Panc1 (cell line): ENCODE data around the gene KIF1A. TPM values are rescaled to one million over a fixed set of nuclear protein-coding genes. Genes with fewer than 3 reads are reported as not detected.
A peak's percentile ranks its signal among the peaks of the same experiment; 100 is the strongest.
"Not testable (repeated sequence)": the region's sequence is repeated elsewhere in the genome, so short reads cannot be mapped to it uniquely, and the experiment has no call there.

ENCODE experiments used
- ATAC-seq: fragments of 200-7000 bp; cut with Tn5 transposase; 2 replicates; pipeline ENCODE4 v1.9.1; 2020; ENCODE audit warnings: mild to moderate bottlenecking, moderate library complexity
- BruUV-seq: library from RNA; stranded (reverse); fragments of 400-500 nt; replicated peaks from 2 replicates; lab custom pipeline; 2021; lab: Mats Ljungman, UMichigan
- CTCF ChIA-PET: fragments of 300-600 bp; sonication (Branson Sonifier 250); formaldehyde crosslinking; loops from one replicate; lab custom pipeline; 2022; ENCODE audit warnings: antibody characterized with exemption; lab: Charles Lee
- POLR2A ChIA-PET: fragments of 300-600 bp; sonication (Branson Sonifier 250); formaldehyde crosslinking; loops from one replicate; lab custom pipeline; 2022; ENCODE audit warnings: antibody characterized with exemption; lab: Charles Lee
- DNase-seq: peaks from one replicate; pipeline ENCODE4 v3.0.0-alpha.2; 2010; ENCODE audit warnings: low read depth, low spot score
- H3K27ac ChIP-seq: 2 replicates; pipeline ENCODE4 v1.5.1; 2011; ENCODE audit warnings: mild to moderate bottlenecking, low read length, inconsistent platforms
- H3K27me3 ChIP-seq: fragments of 200-500 bp; sonication (Bioruptor generic); 2 replicates; pipeline ENCODE4 v1.6.0; 2014; ENCODE audit warnings: low read length, inconsistent platforms; ENCODE audit not compliant: control insufficient read depth, insufficient read depth
- H3K36me3 ChIP-seq: fragments of 200-500 bp; sonication (Bioruptor generic); 2 replicates; pipeline ENCODE4 v1.5.1; 2014; ENCODE audit warnings: inconsistent platforms, mild to moderate bottlenecking, low read length, moderate library complexity; ENCODE audit not compliant: control insufficient read depth, insufficient read depth
- H3K4me1 ChIP-seq: 2 replicates; pipeline ENCODE4 v1.5.1; 2011; ENCODE audit warnings: inconsistent platforms, mild to moderate bottlenecking, low read length, moderate library complexity; ENCODE audit not compliant: control insufficient read depth, insufficient read depth
- H3K4me3 ChIP-seq, 2 experiments: 2 replicates each; pipeline ENCODE4 v1.5.1; 2011 to 2012; ENCODE audit warnings: low read depth in 2 of 2, low read length in 2 of 2, mild to moderate bottlenecking in 2 of 2, inconsistent platforms in 1 of 2, moderate library complexity in 1 of 2
- H3K9me3 ChIP-seq: fragments of 200-500 bp; sonication (Bioruptor generic); 2 replicates; pipeline ENCODE4 v1.5.1; 2014; ENCODE audit warnings: low read depth, mild to moderate bottlenecking, inconsistent platforms, low read length, moderate library complexity; ENCODE audit not compliant: control insufficient read depth, insufficient read depth
- CTCF ChIP-seq: fragments of 450-650 bp; IDR thresholded peaks from 2 replicates; pipeline ENCODE4 v1.5.1; 2017; ENCODE audit warnings: mild to moderate bottlenecking
- POLR2AphosphoS5 ChIP-seq: IDR thresholded peaks from 2 replicates; pipeline ENCODE4 v1.6.1; 2012; ENCODE audit warnings: mild to moderate bottlenecking, low read depth, low read length, moderate library complexity
- REST ChIP-seq, 2 experiments: IDR thresholded peaks; 2 replicates each; pipeline ENCODE4 v1.6.1; 2011 to 2012; ENCODE audit warnings: low read depth in 2 of 2, control low read depth in 1 of 2, low read length in 1 of 2, mild to moderate bottlenecking in 1 of 2, moderate library complexity in 1 of 2; ENCODE audit not compliant: insufficient read depth in 1 of 2
- SIN3A ChIP-seq: IDR thresholded peaks from 2 replicates; pipeline ENCODE4 v1.6.1; 2012; ENCODE audit warnings: low read depth, mild to moderate bottlenecking, low read length, moderate library complexity, borderline replicate concordance; ENCODE audit not compliant: insufficient read depth
- TCF7L2 ChIP-seq: IDR thresholded peaks from 2 replicates; pipeline ENCODE4 v1.6.1; 2011; ENCODE audit warnings: mild to moderate bottlenecking, low read depth, low read length, inconsistent platforms
- in situ Hi-C: cut with HindIII; loops from 2 replicates; pipeline ENCODE4 v1.10.0; 2016; ENCODE audit warnings: low sequenced_read_pairs, low pct_unique_long_range_greater_than_20kb
- intact Hi-C: fragments of 100-400 bp; cut with micrococcal nuclease; formaldehyde crosslinking; loops from one replicate; pipeline ENCODE4 v1.10.0; 2022; ENCODE audit not compliant: unreplicated experiment
- total RNA-seq: library from RNA; stranded (reverse); gene quantifications from one replicate; pipeline ENCODE4 v1.2.1, GENCODE V29; 2021; ENCODE audit not compliant: unreplicated experiment

The KIF1A gene
- total RNA-seq, 1 experiment from 2014 or later = 132 TPM

- Histone ChIP-seq H3K9me3 (no peaks in the 10 kb centered on the region), H3K27ac (no peak overlapping the region), H3K4me1 (no peaks in the 10 kb centered on the region), H3K4me3 (no peak overlapping the region), H3K36me3 (no peaks in the 10 kb centered on the region), H3K27me3 (no peaks in the 10 kb centered on the region)
- no TSS peak for BruUV-seq
- ChIA-PET POLR2A (no interaction called here), CTCF (no interaction called here)
- ATAC-seq = no peak
- TF ChIP-seq REST (IDR thresholded peaks at IDR 0.05; ENCODE audit: insufficient read depth in 1 of 2, low read depth in 2 of 2, low read length in 1 of 2) (no peak), POLR2AphosphoS5 (no peak), SIN3A (no peak), TCF7L2 (no peak), CTCF (no peak)
- no peak for DNase-seq
- intact Hi-C loops (no loop called here), in situ Hi-C loops (no loop called here)
Observed at GRCh38 chr2:240701091-240701735, 118.8 kb downstream of the KIF1A start.

- H3K36me3 ChIP-seq, DNase-seq, CTCF ChIA-PET, H3K4me1 ChIP-seq, H3K9me3 ChIP-seq, in situ Hi-C loops, intact Hi-C loops, H3K27me3 ChIP-seq, BruUV-seq, ATAC-seq, POLR2A ChIA-PET, H3K4me3 ChIP-seq, H3K27ac ChIP-seq: not testable (repeated sequence)
Observed at GRCh38 chr2:240700616-240701015, 119.4 kb downstream of the KIF1A start.

- H3K4me1 ChIP-seq, H3K27me3 ChIP-seq, H3K9me3 ChIP-seq, POLR2A ChIA-PET, intact Hi-C loops, BruUV-seq, DNase-seq, in situ Hi-C loops, H3K36me3 ChIP-seq, H3K4me3 ChIP-seq, ATAC-seq, H3K27ac ChIP-seq: not testable (repeated sequence)
- CTCF ChIA-PET = interaction anchor here (0.6 kb wide), 1 partner anchor 134 kb away, joined by 3 read pairs; no protein-coding TSS in a partner anchor
Observed at GRCh38 chr2:240699835-240700234, 120.2 kb downstream of the KIF1A start.

- H3K27ac ChIP-seq, H3K4me3 ChIP-seq, in situ Hi-C loops, intact Hi-C loops, CTCF ChIA-PET, H3K27me3 ChIP-seq, DNase-seq, H3K9me3 ChIP-seq, H3K36me3 ChIP-seq, BruUV-seq, POLR2A ChIA-PET, H3K4me1 ChIP-seq: not testable (repeated sequence)
- peak; percentile 62 for ATAC-seq
Observed at GRCh38 chr2:240698852-240699561, 121.0 kb downstream of the KIF1A start.

- DNase-seq, H3K27ac ChIP-seq, H3K36me3 ChIP-seq, POLR2A ChIA-PET, H3K4me3 ChIP-seq, BruUV-seq, H3K9me3 ChIP-seq, H3K4me1 ChIP-seq, CTCF ChIA-PET, H3K27me3 ChIP-seq, ATAC-seq, in situ Hi-C loops, intact Hi-C loops: not testable (repeated sequence)
Observed at GRCh38 chr2:240696469-240696868, 123.5 kb downstream of the KIF1A start.
